ENCODE data around the gene CAMK1.

GRCh38 chr3:9743548-9743947 lies 26.2 kb downstream of the CAMK1 start:
- TF ChIP-seq POLR2A (IDR thresholded peaks at IDR 0.05): no peak
- TF ChIP-seq, protein P1, sequence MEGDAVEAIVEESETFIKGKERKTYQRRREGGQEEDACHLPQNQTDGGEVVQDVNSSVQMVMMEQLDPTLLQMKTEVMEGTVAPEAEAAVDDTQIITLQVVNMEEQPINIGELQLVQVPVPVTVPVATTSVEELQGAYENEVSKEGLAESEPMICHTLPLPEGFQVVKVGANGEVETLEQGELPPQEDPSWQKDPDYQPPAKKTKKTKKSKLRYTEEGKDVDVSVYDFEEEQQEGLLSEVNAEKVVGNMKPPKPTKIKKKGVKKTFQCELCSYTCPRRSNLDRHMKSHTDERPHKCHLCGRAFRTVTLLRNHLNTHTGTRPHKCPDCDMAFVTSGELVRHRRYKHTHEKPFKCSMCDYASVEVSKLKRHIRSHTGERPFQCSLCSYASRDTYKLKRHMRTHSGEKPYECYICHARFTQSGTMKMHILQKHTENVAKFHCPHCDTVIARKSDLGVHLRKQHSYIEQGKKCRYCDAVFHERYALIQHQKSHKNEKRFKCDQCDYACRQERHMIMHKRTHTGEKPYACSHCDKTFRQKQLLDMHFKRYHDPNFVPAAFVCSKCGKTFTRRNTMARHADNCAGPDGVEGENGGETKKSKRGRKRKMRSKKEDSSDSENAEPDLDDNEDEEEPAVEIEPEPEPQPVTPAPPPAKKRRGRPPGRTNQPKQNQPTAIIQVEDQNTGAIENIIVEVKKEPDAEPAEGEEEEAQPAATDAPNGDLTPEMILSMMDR (IDR thresholded peaks at IDR 0.05): no peak

Data from esophagus squamous epithelium (tissue), 4 donors.